Raji (cell line): Measurements from ENCODE around the gene PLEKHM2.

ENCODE experiments used
- POLR2A ChIP-seq: IDR thresholded peaks from 2 replicates; pipeline ENCODE4 v1.6.1; 2011; ENCODE audit warnings: low read depth, low read length, control low read depth; ENCODE audit not compliant: insufficient read depth

Gene PLEKHM2

DNA sequence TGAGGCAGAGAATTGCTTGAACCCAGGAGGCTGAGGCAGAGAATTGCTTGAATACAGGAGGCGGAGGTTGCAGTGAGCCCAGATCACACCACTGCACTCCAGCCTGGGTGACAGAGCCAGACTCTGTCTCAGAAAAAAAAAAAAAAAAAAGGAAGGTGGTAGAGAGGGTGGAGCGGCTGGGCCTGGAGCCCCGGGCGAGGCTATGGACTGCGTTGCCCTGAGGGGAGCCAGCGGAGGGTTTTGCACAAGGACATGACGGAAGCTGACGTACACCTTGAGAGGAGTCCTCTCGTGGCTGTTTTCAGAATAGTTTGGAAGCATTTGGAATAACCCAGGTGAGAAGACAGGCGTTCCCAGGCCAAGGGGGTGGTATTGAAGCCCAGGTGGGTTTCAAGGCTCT, 67.6 kb downstream of the PLEKHM2 start:
- no peak for TF ChIP-seq POLR2A

DNA sequence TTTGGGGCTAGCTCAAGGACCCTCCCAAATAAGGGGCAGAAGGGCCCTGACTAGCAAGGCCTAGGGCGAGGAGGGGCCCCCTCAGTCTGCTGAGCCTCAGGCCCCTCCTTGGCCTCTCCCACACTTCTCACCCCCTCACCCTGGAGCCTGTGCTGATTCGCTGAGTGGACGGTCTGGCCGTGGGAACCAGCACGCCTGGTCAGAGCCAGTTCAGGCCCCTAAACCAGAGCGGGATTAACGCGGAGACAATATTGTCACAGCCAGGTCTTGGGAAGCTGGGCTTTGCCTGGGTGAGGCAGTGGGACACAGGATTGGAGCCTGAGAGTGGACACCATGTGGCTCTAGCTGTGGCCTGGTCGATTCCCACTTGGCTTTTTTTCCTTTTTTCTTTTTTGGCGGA, 69.7 kb downstream of the PLEKHM2 start:
- TF ChIP-seq POLR2A: no peak

DNA sequence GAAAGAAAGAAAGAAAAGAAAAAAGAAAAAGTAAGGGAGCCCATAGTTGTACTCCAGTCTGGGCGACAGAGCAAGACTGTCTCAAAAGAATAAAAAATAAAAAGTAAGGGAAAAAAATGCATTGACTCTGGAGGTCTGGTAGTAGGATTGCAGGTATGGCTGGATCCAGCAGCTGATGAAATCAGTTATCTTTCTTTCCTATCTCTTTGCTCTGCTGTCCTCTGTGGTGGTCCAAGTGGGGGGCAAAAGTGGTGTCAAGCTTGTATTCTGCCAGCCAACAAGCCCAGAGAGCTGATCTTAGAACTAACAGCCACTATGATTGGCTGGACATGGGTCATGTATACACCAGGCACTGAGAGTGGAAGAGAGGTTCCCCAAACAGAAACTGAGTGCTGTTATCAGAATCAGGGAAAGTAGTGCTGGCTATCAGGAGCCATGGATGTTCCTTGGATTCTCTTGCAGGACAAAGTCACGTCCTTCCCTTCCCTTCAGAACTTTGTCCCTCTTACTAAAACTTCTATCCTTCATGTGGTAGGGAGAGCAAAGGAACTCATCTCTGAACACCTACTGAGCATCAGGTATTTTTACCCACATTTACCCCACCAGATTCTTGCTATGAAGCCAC, 71.0 kb downstream of the PLEKHM2 start:
- no peak for TF ChIP-seq POLR2A

DNA sequence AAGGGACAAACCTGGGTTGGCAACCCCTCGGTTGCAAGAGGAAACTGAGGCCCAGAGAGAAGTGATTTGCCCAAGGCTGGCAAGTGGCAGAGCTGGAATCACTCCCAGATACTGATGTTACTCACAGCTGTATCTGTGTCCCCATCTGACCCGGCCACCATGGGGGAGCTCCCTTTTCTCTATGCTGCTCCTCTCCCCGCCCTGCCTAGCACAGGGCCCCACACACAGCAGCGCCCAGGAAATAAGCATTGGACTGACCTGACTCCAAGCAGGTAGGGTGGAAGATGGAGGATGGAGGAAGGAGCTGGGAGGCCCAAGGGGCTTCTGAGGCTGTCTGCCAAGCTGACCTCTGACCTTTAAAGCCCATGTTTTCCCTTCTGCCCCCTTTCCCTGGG, 71.5 kb downstream of the PLEKHM2 start:
- no peak for TF ChIP-seq POLR2A

DNA sequence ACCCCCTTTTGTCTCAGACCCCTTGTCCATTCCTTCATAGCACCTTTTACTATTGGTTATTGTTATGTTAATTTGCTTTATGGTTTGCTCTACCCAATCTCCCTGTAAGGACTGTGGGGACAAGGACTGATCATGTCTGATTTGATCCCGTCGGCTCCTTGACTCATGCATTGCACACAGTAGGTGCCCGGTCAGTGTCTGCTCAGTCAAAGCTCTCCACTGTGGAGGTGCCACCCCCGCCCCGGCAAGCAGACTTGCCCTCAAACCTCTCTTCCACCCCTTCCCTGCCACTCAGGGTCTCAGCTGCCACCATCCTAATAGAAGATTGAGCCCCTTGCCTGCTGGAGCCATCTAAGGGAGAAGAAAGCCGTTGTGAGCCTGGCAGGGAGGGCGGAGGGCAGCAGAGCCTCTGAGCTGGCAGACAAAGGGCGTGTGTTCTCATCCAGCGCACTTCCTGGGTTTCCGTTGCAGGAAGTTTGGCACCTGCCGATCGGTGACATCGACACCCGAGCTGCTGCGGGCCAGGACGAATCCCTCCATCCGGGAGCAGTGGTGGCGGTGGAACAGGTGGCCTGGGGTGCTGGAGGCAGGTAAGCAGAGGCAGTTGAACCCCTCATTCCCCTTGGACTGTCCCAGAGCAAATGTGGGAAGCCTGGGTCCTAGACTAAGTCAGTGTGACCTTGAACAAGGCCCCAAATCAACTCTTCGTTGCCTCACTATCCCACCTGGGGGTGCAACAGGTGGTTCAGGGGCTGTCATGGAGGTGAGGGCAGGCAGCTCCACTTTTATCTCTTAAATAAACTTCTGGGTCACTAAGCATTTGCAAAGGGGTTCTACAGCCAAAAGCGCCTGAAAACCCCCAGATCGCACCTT, 72.3 kb downstream of the PLEKHM2 start:
- no peak for TF ChIP-seq POLR2A

DNA sequence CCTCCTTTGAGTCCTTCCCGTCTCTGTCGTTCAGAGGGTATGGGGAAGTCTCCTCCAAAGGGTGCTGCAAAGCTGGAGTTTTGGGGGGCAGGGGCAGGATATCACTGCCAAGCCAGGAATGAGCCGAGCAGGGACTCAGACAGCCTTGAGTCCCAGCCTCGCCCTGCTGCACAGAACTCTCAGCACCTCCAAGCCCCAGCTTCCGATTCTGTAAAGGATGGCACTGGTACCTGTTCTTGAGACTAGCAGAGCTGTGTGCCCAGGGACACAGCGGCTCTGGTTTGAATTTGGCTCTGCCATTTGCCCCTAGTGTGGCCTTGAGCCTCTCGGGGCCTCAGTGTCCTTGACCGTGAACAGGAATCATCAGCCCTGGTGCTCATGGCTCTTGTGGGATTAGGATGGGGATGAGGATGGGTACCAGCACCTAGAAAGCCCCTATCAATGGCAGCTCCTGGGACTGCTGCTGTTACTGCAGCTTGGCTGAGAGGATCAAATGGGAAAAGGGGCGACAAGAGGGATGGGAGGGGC, 73.0 kb downstream of the PLEKHM2 start:
- TF ChIP-seq POLR2A: no peak

DNA sequence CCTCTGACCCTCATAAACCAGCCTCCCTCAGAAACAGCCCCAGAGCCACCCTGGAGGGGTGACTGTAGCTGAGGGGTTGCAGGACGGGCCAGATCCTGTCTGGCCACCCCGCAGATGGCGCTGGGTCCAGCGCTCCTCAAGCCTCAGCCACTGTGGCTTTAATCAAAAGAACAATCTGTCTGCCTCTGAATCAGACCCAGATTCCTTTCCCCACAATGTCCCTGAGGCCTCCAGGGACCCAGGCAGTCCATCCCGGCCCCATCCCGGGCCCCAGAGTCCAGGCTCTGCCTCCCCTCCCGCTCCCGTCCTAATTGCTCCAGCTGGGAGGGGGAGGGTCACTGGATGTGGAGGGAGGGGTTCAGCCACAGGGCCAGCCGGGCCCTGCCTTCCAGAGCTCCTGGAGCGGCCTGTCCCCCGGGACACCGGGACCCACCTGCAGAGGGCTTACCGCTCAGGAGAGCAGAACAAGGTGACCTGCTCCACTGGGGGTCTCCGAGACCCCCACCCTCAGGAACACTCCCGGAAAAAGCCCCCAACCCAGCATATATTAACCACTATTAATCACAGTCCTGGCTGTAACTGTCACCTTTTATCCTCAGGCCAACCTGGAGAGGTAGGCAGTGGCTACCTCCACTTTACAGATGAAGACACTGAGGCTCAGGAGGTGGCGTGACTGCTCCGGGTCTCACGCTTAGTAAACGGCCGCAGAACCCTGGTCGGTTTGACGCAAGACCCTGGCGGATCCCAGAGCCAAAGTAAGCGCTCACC, 73.6 kb downstream of the PLEKHM2 start:
- TF ChIP-seq POLR2A: no peak

DNA sequence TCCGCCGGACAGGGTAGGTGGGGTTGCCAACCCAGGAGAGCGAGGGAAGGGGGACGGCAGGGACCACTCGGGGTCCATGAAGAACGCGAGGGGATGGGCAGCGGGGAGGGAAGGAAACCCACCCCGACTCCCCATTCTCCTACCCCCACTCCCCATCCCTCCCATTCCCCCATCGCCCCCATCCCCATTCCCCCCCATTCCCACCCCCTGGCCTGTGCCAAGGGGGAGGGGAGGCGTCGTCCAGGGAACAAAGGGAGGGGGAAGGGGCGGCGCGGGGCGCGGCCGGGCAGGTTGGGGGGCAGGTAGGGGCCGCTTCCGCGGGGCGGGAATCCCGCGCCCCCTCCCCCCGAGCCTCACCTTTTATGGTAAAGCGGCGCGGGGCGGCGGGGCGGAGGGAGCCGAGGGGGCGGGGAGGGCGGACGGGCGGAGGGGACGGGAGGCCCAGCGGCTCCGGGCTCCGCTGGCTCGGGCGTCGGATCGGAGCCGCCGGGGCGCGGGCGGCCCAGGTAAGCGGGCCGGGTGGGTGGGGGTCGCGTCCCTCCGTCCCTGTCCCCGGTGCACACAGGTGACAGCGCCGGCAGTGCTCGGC, 74.3 kb downstream of the PLEKHM2 start, which contains the start of gene FBLIM1:
Gene FBLIM1 (plus strand): TSS at position 453 of the 589 bp plus-strand sequence. CDS start 6,189 bp downstream, outside the sequence.
- no peak for TF ChIP-seq POLR2A

DNA sequence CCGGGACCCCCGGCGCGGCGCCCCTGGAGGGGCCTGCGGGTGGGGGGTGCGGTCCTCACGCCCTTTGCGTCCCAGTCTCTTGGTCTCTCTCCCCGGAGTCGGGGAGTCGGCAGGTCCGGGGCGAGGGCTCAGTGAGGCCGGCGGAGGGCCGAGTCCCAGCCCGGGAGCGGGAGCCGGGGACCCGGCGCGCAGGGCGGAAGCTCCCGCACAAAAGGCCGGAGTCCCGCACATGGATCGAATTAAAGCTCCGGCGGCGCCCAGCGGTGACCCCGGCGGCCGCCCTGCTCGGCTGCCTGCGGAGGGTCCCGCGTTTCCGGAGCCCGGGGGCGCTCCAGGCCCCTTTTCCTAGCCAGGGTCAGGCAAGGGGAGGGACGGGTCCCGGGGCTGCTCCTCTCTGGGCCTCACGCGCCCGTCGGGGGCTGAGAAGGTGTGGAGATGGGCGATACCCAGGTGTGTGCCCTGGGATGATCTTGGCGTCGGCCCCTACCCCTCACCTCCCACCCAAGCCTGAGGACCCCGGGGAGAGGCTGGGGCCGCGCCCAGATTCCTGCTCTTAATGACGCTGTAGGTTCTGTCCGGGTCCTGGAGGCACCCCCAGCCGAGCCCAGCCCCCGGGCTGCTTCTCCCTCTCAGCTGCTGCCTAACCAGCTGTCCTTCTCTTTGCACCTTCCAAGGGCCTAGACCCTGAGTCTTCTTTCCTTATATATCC, 75.0 kb downstream of the PLEKHM2 start:
- TF ChIP-seq POLR2A: no peak

DNA sequence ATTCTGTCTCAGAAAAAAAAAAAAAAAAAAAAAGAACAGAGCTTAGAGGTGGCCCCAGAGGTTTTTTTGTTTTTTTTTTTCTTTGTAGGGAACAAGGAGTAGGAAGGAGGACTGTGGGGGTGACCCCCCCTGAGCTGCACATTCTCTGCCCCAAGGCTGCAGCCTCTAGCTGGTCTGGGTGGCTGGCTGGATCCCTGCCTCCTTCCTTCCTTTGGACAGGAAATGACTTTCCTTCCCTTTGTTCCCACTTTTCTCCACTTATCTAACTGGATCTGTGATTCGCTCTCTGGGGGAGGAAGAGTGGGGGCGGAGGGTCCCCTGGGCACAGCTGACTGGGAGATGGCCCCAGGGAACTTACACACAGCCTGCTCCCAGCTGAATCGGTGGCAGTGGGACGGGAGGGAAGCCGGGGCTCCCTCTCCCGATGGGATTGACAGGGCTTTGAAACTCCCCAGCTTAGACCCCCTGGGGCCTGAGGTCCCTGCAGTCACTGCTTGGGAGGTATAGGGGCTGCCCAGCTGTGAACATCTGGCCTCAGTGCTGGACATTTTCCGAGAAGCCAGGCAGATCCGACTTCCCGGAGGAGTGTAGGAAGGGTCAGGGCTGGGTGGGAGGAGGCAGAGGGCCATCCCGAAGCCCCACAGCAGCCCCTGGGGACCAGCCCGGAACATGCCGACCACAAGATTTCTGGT, 76.5 kb downstream of the PLEKHM2 start:
- TF ChIP-seq POLR2A: no peak

DNA sequence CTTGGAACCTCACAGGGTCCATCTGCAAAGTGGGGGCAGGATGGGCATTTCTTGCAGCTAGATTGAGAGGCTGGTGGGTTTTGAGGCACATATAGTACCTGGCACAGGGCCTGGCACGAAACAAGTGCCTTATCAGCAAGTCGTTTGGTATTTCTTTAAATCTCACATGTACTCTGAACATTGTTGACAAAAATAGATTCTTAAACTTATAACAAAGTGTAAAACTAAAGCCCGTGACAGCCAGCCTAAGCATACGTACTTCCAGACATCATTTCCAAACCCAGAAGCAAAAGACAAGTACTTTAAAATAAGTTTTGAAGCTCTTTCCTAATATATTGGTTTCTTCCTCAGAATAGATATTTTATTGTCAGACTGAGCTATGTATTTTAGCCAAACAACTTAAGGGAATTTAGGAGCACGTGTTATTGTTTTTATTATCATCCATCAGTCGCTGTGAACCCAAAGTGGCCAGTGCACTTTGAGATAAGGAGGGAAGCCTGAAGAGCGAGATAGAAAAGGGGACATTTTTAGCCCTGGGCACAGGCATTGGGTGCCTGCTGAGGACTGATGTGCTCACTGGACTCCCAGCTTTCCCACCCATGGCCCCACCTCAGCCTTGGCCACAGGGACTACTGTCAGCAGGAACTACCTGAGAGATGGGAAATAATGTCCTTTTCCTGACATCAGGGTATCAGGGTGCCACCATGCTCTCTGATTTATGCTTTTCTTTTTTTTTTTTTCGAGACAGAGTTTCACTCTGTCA, 77.4 kb downstream of the PLEKHM2 start:
- no peak for TF ChIP-seq POLR2A

DNA sequence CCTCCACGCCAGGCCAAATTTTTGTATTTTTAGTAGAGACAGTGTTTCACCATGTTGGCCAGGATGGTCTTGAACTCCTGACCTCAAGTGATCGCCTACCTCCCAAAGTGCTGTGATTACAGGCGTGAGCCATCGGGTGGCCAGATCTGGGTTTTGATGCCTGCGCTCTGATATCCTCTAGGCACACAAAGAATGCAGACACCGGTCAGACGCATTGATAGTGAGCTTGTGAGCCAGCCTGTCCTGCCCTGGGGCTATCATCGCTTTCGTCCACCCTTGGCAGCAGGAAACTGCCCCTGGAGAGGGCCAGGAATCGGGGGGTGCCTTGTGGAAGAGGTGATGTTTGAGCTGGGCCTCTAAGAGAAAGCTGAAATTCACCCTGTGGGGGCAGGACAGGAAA, 78.4 kb downstream of the PLEKHM2 start:
- no peak for TF ChIP-seq POLR2A

DNA sequence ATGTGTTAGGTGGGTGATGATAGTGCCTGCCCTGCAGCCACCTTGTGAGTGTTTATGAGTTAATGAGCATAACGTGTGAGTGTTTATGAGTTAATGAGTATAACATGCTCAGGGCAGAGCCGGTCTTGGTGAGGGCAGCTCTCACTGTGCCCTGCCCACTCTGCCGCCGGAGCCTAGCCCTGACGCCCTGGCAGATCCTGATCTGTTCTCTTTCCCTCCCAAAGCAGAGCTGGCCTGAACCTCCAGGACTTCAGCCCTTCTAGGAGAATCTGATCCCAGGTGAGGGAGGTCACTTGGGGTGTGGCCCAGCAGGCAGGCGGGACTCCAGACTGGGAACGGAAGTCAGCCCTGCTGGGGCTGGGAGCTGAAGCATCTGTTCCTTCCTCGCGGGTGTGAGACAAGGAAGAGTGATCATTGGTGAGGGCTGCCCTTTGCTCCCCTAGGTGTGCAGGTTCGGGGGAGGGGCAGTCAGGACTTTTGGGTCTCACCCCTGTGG, 80.2 kb downstream of the PLEKHM2 start:
- no peak for TF ChIP-seq POLR2A

DNA sequence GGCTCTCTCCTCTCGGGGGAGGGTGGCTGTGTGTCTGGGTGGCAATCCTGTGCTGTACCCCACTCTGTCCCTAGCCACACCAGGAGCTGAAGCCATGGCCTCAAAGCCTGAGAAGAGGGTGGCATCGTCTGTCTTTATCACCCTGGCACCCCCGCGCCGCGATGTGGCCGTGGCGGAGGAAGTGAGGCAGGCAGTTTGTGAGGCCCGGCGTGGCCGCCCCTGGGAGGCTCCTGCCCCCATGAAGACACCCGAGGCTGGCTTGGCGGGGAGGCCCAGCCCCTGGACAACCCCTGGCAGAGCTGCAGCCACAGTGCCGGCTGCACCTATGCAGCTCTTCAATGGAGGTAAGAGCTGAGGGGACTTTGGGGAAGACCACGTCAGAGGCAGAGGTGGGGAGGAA, 80.8 kb downstream of the PLEKHM2 start:
- no peak for TF ChIP-seq POLR2A
